Activated T-cell treated with anti-CD3 and anti-CD28 coated beads, Interleukin-2, amount 50 U/mL, for 72 hours (primary cell): Measurements from ENCODE around the gene TPM1. TPM values are rescaled to one million over a fixed set of nuclear protein-coding genes. Genes with fewer than 3 reads are reported as not detected.
"Not testable (repeated sequence)": the region's sequence is repeated elsewhere in the genome, so short reads cannot be mapped to it uniquely, and the experiment has no call there.

Experiments
- ATAC-seq, 2 donors: fragments of 150-1000 bp; cut with Tn5 transposase; replicated peaks in 1 of 2; 2 replicates each; pipeline ENCODE4 v1.10.0; 2021; ENCODE audit warnings: moderate library complexity in 2 of 2, mild to moderate bottlenecking in 1 of 2
- DNase-seq, 2 donors: peaks; one replicate each; pipeline ENCODE4 v3.0.0; 2021 to 2022; ENCODE audit warnings: mixed read lengths in 1 of 2
- H3K27ac Mint-ChIP-seq: one replicate; pipeline ENCODE4 v1.8.0; 2022; ENCODE audit warnings: mild to moderate bottlenecking, moderate library complexity, mixed read lengths
- H3K27me3 Mint-ChIP-seq: one replicate; pipeline ENCODE4 v1.8.0; 2022; ENCODE audit warnings: low read depth, mixed read lengths
- H3K36me3 Mint-ChIP-seq, 2 donors: one replicate each; pipeline ENCODE4 v1.8.0; 2022; ENCODE audit warnings: mixed read lengths in 2 of 2, mild to moderate bottlenecking in 1 of 2; ENCODE audit not compliant: insufficient read depth in 2 of 2
- H3K4me1 Mint-ChIP-seq: one replicate; pipeline ENCODE4 v1.8.0; 2022; ENCODE audit warnings: low read depth, mixed read lengths
- H3K4me3 Mint-ChIP-seq, 2 donors: one replicate each; pipeline ENCODE4 v1.8.0; 2022; ENCODE audit warnings: mild to moderate bottlenecking in 2 of 2, mixed read lengths in 2 of 2, moderate library complexity in 2 of 2
- H3K9me3 Mint-ChIP-seq, 2 donors: one replicate each; pipeline ENCODE4 v1.8.0; 2022; ENCODE audit warnings: mixed read lengths in 2 of 2
- total RNA-seq, 2 donors: library from RNA; stranded (reverse); gene quantifications; one replicate each; pipeline ENCODE4 v1.2.3, GENCODE V29; 2022

The TPM1 gene
- total RNA-seq, 2 donors from 2014 or later = 9.5 to 9.6 TPM

DNA sequence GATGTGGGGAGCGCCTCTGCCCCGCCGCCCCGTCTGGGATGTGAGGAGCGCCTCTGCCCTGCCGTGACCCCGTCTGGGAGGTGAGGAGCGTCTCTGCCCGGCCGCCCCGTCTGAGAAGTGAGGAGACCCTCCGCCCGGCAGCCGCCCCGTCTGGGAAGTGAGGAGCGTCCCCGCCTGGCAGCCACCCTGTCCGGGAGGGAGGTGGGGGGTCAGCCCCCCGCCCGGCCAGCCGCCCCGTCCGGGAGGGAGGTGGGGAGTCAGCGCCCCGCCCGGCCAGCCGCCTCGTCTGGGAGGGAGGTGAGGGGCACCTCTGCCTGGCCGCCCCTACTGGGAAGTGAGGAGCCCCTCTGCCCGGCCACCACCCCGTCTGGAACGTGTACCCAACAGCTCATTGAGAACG is 56.4 kb downstream of the TPM1 start:
- H3K9me3 Mint-ChIP-seq, ATAC-seq, H3K27me3 Mint-ChIP-seq, H3K4me3 Mint-ChIP-seq, H3K36me3 Mint-ChIP-seq, H3K27ac Mint-ChIP-seq, H3K4me1 Mint-ChIP-seq, DNase-seq: not testable (repeated sequence)

DNA sequence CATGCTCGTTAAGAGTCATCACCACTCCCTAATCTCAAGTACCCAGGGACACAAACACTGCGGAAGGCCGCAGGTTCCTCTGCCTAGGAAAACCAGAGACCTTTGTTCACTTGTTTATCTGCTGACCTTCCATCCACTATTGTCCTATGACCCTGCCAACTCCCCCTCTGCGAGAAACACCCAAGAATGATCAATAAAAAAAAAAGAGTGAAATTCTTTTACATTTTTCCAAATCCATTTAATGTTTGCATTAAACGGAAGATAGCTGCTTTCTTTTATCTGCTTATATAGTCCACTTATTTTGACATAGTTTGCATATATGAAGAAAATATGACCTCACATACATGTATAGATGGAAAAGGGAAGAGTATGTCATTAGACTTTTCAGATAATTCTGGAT is 57.0 kb downstream of the TPM1 start:
- H3K9me3 Mint-ChIP-seq, H3K4me3 Mint-ChIP-seq, H3K36me3 Mint-ChIP-seq, H3K27ac Mint-ChIP-seq, ATAC-seq, H3K27me3 Mint-ChIP-seq, H3K4me1 Mint-ChIP-seq, DNase-seq: not testable (repeated sequence)

DNA sequence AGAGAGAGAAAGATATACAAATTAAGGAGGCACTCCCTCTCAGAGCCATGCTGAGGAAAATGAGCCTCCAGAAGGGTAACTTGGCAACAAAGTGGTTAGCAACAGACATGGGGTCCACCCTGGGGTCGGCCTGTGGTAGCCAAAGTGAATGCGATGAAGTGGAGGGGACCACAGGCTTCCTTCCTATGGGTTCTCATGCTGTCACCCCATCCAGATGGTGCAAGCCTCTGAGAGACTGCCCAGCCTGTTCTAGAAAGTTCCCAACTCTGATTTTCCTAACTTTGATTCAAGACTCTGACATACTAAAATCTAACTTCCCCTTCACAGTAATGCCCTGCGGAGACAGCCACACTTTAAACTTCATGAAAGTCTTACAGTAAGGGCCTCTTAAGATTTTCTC is 60.9 kb downstream of the TPM1 start:
- Mint-ChIP-seq H3K36me3 (no peaks in the 10 kb centered on the region), H3K27me3 (peaks cover 5% of the 10 kb centered on the region), H3K4me3 (no peak overlapping the region), H3K4me1 (no peaks in the 10 kb centered on the region), H3K27ac (no peak overlapping the region), H3K9me3 (no peaks in the 10 kb centered on the region)
- ATAC-seq (no peak), DNase-seq (no peak)

DNA sequence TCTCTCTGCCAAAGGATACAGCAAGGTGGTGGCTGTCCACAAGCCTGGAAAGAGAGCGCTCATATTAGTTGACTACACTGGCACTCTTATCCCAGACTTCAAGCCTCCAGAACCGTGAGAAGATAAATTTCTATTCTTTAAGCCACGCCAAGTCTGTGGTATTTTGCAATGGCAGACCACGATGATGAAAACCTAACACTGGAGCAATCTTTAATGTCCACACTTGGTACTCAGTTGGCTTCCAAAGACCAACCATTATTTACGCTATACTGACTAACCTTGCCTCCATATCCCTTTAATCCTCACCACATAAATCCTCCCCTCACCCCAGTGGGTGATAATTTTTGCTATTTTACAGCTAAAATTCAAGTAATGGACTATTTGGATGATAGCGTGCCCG is 62.2 kb downstream of the TPM1 start:
- no peaks in the 10 kb centered on the region for H3K36me3 Mint-ChIP-seq
- peaks cover 15% of the 10 kb centered on the region for H3K27me3 Mint-ChIP-seq
- ATAC-seq = no peak
- H3K9me3 Mint-ChIP-seq = no peaks in the 10 kb centered on the region
- DNase-seq = no peak
- H3K4me3 Mint-ChIP-seq = no peak overlapping the region
- no peak overlapping the region for H3K27ac Mint-ChIP-seq
- H3K4me1 Mint-ChIP-seq = no peaks in the 10 kb centered on the region

DNA sequence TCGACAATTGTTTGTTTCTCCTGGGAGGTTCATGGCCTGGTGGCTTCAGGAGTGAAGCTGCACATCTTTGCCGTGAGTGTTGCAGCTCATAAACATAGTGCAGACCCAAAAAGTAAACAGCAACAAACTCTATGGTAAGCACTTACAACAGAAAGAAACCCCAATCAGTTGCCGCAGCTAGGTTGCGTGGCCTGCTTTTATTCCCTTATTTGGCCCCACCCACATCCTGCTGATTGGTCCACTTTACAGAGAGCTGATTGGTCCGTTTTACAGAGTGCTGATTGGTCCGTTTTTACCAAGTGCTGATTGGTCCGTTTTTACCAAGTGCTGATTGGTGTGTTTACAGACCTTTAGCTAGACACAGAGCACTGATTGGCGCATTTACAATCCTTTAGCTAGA is 62.8 kb downstream of the TPM1 start:
- not testable (repeated sequence) for ATAC-seq, DNase-seq, H3K36me3 Mint-ChIP-seq, H3K27ac Mint-ChIP-seq, H3K9me3 Mint-ChIP-seq, H3K4me1 Mint-ChIP-seq, H3K4me3 Mint-ChIP-seq
- H3K27me3 Mint-ChIP-seq = peaks cover 15% of the 10 kb centered on the region

DNA sequence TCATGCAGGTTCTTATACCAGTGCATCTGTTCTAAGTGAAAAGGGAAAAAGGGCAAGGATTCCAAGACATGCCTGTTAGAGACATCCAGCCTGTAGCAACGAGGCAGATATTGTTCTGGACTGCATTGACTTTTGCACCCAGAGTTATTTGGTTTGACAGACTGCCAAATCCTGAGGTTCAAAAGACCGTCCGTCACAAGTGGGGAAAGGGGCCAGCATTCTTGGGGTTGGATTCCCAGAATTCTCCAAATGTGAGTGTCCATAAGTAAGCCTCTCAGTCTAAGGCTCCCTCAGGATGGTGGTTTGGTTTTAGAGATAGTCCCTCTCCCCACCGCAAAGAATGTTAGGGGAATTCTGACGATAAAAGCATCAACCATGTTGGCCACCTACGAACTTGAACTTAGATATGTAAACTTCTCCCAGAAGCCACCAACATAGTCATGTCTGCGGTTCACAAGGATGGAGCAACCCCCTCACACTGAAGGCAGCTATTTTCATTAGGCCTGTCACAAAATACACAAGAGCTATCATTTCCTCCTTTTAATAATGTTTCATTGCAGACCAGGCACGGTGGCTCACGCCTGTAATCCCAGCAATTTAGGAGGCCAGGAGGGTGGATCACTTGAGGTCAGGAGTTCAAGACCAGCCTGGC is 65.5 kb downstream of the TPM1 start:
- Mint-ChIP-seq H3K36me3 (no peaks in the 10 kb centered on the region), H3K9me3 (no peaks in the 10 kb centered on the region), H3K4me3 (no peak overlapping the region), H3K4me1 (no peaks in the 10 kb centered on the region), H3K27ac (no peak overlapping the region), H3K27me3 (peaks cover 15% of the 10 kb centered on the region)
- no peak for ATAC-seq
- no peak for DNase-seq

DNA sequence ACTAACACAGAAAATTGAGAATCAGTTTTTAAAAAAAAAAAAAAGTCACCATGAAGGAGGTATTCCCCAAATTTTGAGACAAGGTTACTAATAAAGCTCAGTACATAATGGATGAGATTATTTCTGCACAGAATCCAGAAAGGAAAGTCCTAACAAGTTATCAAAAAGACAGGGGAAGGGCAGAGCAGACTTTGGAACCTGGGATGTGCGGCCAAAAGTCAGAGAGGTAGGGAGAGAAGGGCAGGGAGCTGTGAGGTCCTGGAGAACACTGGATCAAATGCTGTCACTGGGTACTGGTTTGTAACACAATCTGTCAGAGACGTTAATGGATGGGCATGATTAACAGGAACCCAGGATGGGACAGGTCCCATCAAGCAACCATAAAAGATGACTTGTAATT is 67.0 kb downstream of the TPM1 start:
- no peaks in the 10 kb centered on the region for H3K9me3 Mint-ChIP-seq
- peaks cover 15% of the 10 kb centered on the region for H3K27me3 Mint-ChIP-seq
- H3K36me3 Mint-ChIP-seq = no peaks in the 10 kb centered on the region
- DNase-seq = no peak
- ATAC-seq = no peak
- no peak overlapping the region for H3K4me3 Mint-ChIP-seq
- no peaks in the 10 kb centered on the region for H3K4me1 Mint-ChIP-seq
- H3K27ac Mint-ChIP-seq = no peak overlapping the region

DNA sequence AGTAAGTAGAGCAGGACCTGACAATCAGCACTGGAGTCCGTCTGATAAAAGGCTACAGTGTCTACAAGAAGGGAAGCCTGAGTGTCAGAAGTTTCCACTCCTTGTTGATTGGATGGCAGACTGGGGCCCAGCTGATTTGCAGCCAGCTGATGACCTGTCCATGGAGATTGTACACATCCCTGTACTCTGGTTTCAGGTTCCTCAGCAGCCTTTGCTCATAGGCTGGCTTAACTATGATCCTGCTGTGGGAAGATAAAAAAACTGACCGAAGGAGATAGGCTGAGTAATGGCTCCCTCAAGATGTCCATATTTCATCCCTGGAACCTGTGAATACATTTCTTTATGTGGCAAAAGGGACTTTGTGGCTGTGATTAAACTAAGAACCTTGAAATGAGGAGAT is 67.4 kb downstream of the TPM1 start:
- ATAC-seq (no peak), DNase-seq (no peak)

DNA sequence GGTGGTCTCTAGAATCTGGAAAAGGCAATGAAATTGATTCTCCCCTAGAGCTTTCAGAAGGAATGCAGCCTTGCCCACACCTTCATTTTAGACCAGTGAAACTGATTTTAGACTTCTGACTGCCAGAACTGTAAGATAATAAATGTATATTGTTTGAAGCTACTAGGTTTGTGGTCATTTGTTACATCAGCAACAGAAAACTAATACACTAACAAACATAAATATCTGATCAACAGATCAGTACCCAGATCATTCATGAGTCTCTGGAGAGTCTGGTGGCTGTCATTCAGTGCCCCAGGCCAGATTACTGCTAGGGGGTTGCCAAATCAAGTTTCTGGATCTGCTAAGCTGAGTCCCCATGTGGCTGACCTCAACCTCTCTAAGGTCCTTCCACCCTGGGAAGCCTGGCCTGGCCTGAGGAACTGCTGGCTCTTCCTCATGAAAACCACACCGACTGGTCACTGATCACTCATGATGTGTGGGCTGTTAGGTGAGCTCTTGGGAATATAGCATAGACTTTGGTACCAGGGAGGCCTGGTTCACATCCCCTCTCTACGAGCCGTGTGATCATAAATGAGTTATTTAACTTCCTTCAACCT is 68.0 kb downstream of the TPM1 start:
- DNase-seq (no peak), ATAC-seq (no peak)
- Mint-ChIP-seq H3K27ac (no peak overlapping the region), H3K36me3 (no peaks in the 10 kb centered on the region), H3K27me3 (peaks cover 10% of the 10 kb centered on the region), H3K9me3 (no peaks in the 10 kb centered on the region), H3K4me3 (no peak overlapping the region), H3K4me1 (no peaks in the 10 kb centered on the region)

More for the DNA sequence above, 67.4 kb downstream of the TPM1 start:
- Mint-ChIP-seq H3K36me3 (no peaks in the 10 kb centered on the region), H3K27ac (no peak overlapping the region), H3K9me3 (no peaks in the 10 kb centered on the region), H3K27me3 (peaks cover 14% of the 10 kb centered on the region), H3K4me3 (no peak overlapping the region), H3K4me1 (no peaks in the 10 kb centered on the region)

DNA sequence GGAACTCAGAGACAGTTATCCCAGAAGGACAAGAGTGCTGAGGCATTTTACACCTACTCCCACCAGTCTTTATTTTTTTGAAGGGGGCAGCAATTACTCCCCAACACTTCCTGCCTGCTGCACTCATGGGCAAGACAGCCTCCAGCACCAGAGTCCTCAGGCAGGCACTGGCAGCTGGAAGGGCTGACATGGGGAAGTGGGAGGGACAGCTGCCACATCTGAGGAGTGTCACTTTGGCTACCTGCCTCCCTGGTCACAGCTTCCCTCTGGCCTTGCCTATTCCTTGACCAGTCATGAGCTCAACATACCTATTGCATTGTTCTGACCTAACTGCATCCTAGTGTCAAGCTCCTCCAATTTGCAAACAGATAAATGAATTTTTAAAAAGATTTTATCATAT is 68.9 kb downstream of the TPM1 start:
- no peak overlapping the region for H3K4me3 Mint-ChIP-seq
- DNase-seq (no peak), ATAC-seq (no peak)
- H3K27me3 Mint-ChIP-seq = peaks cover 10% of the 10 kb centered on the region
- no peaks in the 10 kb centered on the region for H3K9me3 Mint-ChIP-seq
- no peaks in the 10 kb centered on the region for H3K4me1 Mint-ChIP-seq
- H3K36me3 Mint-ChIP-seq = no peaks in the 10 kb centered on the region
- H3K27ac Mint-ChIP-seq = no peak overlapping the region

DNA sequence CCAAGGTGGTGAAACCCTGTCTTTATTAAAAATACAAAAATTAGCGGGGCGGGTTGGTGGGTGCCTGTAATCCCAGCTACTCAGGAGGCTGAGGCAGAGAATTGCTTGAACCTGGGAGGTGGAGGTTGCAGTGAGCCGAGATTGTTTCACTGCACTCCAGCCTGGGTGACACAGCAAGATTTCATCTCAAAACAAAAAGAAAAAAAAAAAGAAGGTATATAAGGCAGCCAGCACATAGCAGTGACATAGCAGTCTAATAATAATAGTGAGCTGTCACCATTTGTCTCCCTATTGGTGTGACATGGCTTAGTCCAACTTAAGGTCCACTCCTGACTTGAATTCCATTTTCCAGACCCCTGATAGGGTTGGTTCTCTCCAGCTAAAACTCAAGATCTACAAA is 70.3 kb downstream of the TPM1 start:
- H3K9me3 Mint-ChIP-seq = no peaks in the 10 kb centered on the region
- no peaks in the 10 kb centered on the region for H3K4me1 Mint-ChIP-seq
- no peaks in the 10 kb centered on the region for H3K36me3 Mint-ChIP-seq
- H3K4me3 Mint-ChIP-seq = no peak overlapping the region
- DNase-seq (no peak), ATAC-seq (no peak)
- no peak overlapping the region for H3K27ac Mint-ChIP-seq
- H3K27me3 Mint-ChIP-seq = peaks cover 10% of the 10 kb centered on the region

DNA sequence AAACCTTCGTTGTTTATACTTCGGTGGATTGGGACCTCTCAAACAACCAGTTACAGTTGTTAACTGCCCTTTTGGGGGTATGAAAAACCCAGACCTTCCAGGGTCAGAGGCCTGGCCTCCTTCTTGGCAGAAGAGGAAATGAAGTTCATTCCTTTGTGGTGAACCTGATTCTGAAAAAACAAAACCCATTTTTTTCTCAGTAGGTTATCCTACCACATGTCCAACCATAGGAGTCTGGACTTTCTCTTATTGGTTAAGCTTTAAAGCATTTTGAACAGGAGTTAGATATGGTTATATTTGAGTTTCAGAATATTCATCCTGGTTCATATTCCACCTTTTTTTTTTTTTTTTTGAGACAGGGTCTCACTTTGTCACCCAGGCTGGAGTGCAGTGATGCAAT is 71.9 kb downstream of the TPM1 start:
- Mint-ChIP-seq H3K4me1 (no peaks in the 10 kb centered on the region), H3K9me3 (peaks cover 0 to under 1% of the 10 kb centered on the region in 2 donors), H3K4me3 (no peak overlapping the region), H3K27me3 (peaks cover under 1% of the 10 kb centered on the region), H3K27ac (no peak overlapping the region), H3K36me3 (peaks cover under 1 to 4% of the 10 kb centered on the region in 2 donors)
- DNase-seq (no peak), ATAC-seq (no peak)
